ENCODE measurements around the gene DUSP1. TPM values are rescaled to one million over a fixed set of nuclear protein-coding genes. Genes with fewer than 3 reads are reported as not detected.

The DUSP1 gene
- total RNA-seq, 1 donor from 2014 or later: 382 TPM

- DNase-seq: no peak
These were observed 39.3 kb downstream of the DUSP1 start for GRCh38 chr5:172731680-172732074.

GRCh38 chr5:172730981-172731679 lies 39.9 kb downstream of the DUSP1 start:
- ATAC-seq (peak; percentile 68), DNase-seq (peak; percentile 83)
- no peaks in the 10 kb centered on the region for H3K36me3 ChIP-seq
- no peaks in the 10 kb centered on the region for H3K27me3 ChIP-seq
- H3K9me3 ChIP-seq: no peaks in the 10 kb centered on the region
- intact Hi-C loops (cut with DNase I): no loop called here
- H3K4me1 ChIP-seq: peaks cover 20% of the 10 kb centered on the region
- H3K27ac ChIP-seq: no peak overlapping the region
- no peak overlapping the region for H3K4me3 ChIP-seq
- TF ChIP-seq CTCF (IDR thresholded peaks at IDR 0.05): no peak

More at GRCh38 chr5:172731680-172732074, 39.3 kb downstream of the DUSP1 start:
- no peaks in the 10 kb centered on the region for H3K27me3 ChIP-seq
- peak overlapping the region; percentile 96 for H3K27ac ChIP-seq
- peaks cover 20% of the 10 kb centered on the region for H3K4me1 ChIP-seq
- no peaks in the 10 kb centered on the region for H3K9me3 ChIP-seq
- no peak for ATAC-seq
- H3K36me3 ChIP-seq: no peaks in the 10 kb centered on the region
- no peak for TF ChIP-seq CTCF (IDR thresholded peaks at IDR 0.05)
- intact Hi-C loops (cut with DNase I): no loop called here
- H3K4me3 ChIP-seq: no peak overlapping the region

GRCh38 chr5:172730222-172730621 lies 40.8 kb downstream of the DUSP1 start:
- intact Hi-C loops (cut with DNase I): no loop called here
- peaks cover 20% of the 10 kb centered on the region for H3K4me1 ChIP-seq
- DNase-seq: no peak
- no peak for ATAC-seq
- TF ChIP-seq CTCF (IDR thresholded peaks at IDR 0.05): no peak
- H3K27ac ChIP-seq: no peak overlapping the region
- H3K4me3 ChIP-seq: no peak overlapping the region
- no peaks in the 10 kb centered on the region for H3K36me3 ChIP-seq
- H3K9me3 ChIP-seq: no peaks in the 10 kb centered on the region
- no peaks in the 10 kb centered on the region for H3K27me3 ChIP-seq

- ATAC-seq (no peak), DNase-seq (peak; percentile 59)
- no peak for TF ChIP-seq CTCF (IDR thresholded peaks at IDR 0.05)
- intact Hi-C loops (cut with DNase I): no loop called here
- no peak overlapping the region for H3K4me3 ChIP-seq
- H3K9me3 ChIP-seq: no peaks in the 10 kb centered on the region
- no peak overlapping the region for H3K27ac ChIP-seq
- H3K27me3 ChIP-seq: no peaks in the 10 kb centered on the region
- H3K4me1 ChIP-seq: peaks cover 25% of the 10 kb centered on the region
- no peaks in the 10 kb centered on the region for H3K36me3 ChIP-seq
These were observed 41.4 kb downstream of the DUSP1 start for GRCh38 chr5:172729588-172729987.

- Histone ChIP-seq H3K36me3 (no peaks in the 10 kb centered on the region), H3K27me3 (no peaks in the 10 kb centered on the region), H3K9me3 (no peaks in the 10 kb centered on the region), H3K4me3 (no peak overlapping the region), H3K27ac (no peak overlapping the region), H3K4me1 (peaks cover 17% of the 10 kb centered on the region)
- intact Hi-C loops (cut with DNase I): no loop called here
- no peak for ATAC-seq
- TF ChIP-seq CTCF (IDR thresholded peaks at IDR 0.05): no peak
- DNase-seq: peak; percentile 43
These were observed 42.3 kb downstream of the DUSP1 start for GRCh38 chr5:172728481-172729241.
